ENCODE measurements around the gene SATB1. TPM values are rescaled to one million over a fixed set of nuclear protein-coding genes. Genes with fewer than 3 reads are reported as not detected.

The SATB1 gene
- total and polyA plus RNA-seq, 7 donors = 6.4 to 53.2 (median 34.0) TPM

GRCh38 chr3:18351823-18352744 lies 73.1 kb downstream of the SATB1 start:
- ATAC-seq = no peak
- H3K4me1 ChIP-seq = no peaks in the 10 kb centered on the region

GRCh38 chr3:18351069-18351628 lies 74.0 kb downstream of the SATB1 start:
- no peak for ATAC-seq
- Histone ChIP-seq H3K4me3 (no peak overlapping the region), H3K9me3 (no peaks in the 10 kb centered on the region), H3K36me3 (ENCODE audit: insufficient read depth in 1 of 2, low read depth in 1 of 2) (peaks cover 0 to 56% of the 10 kb centered on the region in 2 donors), H3K27me3 (ENCODE audit: insufficient read depth in 3 of 3, low read length in 2 of 3) (no peaks in the 10 kb centered on the region), H3K4me1 (no peaks in the 10 kb centered on the region), H3K27ac (no peak overlapping the region)
- no peak for TF ChIP-seq CTCF (IDR thresholded peaks at IDR 0.05)
- intact Hi-C loops (cut with DNase I) = no loop called here
- 88 to 94% (median 92%) methylated on average over 5 of the region's 5 CpGs for WGBS, 3 donors
- DNase-seq = no peak

More at GRCh38 chr3:18351823-18352744, 73.1 kb downstream of the SATB1 start:
- TF ChIP-seq CTCF (IDR thresholded peaks at IDR 0.05) = no peak
- Histone ChIP-seq H3K27ac (no peak overlapping the region), H3K27me3 (ENCODE audit: insufficient read depth in 3 of 3, low read length in 2 of 3) (no peaks in the 10 kb centered on the region), H3K4me3 (no peak overlapping the region), H3K9me3 (no peaks in the 10 kb centered on the region), H3K36me3 (ENCODE audit: insufficient read depth in 1 of 2, low read depth in 1 of 2) (peaks cover 0 to 56% of the 10 kb centered on the region in 2 donors)
- no peak for DNase-seq
- 86 to 90% (median 88%) methylated on average over 12 of the region's 12 CpGs for WGBS, 3 donors
- intact Hi-C loops (cut with DNase I) = no loop called here

DNA sequence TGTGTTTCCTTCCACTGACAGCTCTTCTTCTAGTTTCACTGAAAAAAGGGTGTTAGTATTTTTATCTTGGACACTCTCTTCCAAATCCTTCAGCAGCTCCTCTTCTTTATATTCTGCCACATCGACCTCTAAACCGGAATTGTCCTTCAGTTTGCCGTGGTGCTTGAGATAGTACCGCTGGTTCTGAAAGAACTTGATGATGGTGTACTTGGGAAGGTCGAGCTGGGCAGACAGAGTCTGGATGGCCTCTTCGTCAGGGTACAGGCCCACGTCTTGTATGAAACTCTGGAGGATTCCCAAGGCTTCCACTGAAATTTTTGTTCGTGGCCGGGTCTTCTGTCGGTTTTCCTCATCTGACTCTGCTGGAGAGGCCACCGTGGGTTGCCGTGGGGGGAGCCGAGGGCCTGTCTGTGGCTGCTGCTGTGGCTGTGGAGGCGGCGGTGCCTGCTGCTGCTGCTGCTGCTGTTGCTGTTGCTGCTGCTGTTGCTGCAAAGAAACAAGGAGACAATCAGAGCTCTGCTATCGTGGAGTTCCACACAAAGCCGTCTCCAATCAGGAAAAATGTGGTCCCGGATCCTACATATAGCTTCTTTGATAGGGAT lies 75.8 kb downstream of the SATB1 start:
- no peak for ATAC-seq
- TF ChIP-seq CTCF (IDR thresholded peaks at IDR 0.05) = no peak
- no peak for DNase-seq
- no peak overlapping the region for H3K27ac ChIP-seq
- H3K4me3 ChIP-seq = no peak overlapping the region
- H3K36me3 ChIP-seq (ENCODE audit: insufficient read depth in 1 of 2, low read depth in 1 of 2) = peaks cover 0 to 56% of the 10 kb centered on the region in 2 donors
- intact Hi-C loops (cut with DNase I) = no loop called here
- no peaks in the 10 kb centered on the region for H3K27me3 ChIP-seq (ENCODE audit: insufficient read depth in 3 of 3, low read length in 2 of 3)
- no peaks in the 10 kb centered on the region for H3K4me1 ChIP-seq
- H3K9me3 ChIP-seq = no peaks in the 10 kb centered on the region
- WGBS, 3 donors = 88 to 92% (median 92%) methylated on average over 18 of the region's 18 CpGs

GRCh38 chr3:18346097-18346496 lies 79.0 kb downstream of the SATB1 start:
- Histone ChIP-seq H3K27ac (no peak overlapping the region), H3K27me3 (ENCODE audit: insufficient read depth in 3 of 3, low read length in 2 of 3) (no peaks in the 10 kb centered on the region), H3K4me1 (no peaks in the 10 kb centered on the region), H3K9me3 (no peaks in the 10 kb centered on the region), H3K36me3 (ENCODE audit: insufficient read depth in 1 of 2, low read depth in 1 of 2) (peaks cover 0 to 36% of the 10 kb centered on the region in 2 donors), H3K4me3 (no peak overlapping the region)
- WGBS, 3 donors = 86 to 96% (median 91%) methylated on average over 4 of the region's 4 CpGs
- ATAC-seq (no peak), DNase-seq (no peak)
- no peak for TF ChIP-seq CTCF (IDR thresholded peaks at IDR 0.05)
- intact Hi-C loops (cut with DNase I) = no loop called here
